Measurements from ENCODE around the gene KNSTRN.

Gene KNSTRN

DNA sequence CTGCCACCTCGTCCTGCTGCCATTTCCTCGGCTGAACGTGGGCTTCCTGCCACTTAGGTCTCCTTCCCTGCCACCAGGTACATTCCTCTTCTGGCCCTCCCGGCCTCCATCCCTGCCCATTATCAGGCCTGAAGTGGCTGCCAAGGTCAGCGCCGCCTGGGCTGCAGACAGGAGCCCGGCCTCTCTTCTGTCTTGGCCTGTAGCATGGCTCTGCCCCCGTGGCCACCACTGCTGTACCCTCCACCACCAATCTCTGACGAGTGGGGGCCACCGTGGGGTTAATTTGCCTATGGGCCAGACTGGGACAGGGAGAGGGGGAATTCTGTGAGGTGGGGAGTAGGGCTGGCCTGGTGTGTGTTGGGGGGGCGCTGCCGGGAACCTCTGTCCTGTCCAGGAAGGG lies 56.2 kb downstream of the KNSTRN start:
- Histone ChIP-seq H3K36me3 (ENCODE audit: insufficient read depth, low read length) (no peaks in the 10 kb centered on the region), H3K4me1 (ENCODE audit: insufficient read depth, low read length) (peaks cover 39% of the 10 kb centered on the region), H3K4me3 (ENCODE audit: low read depth in 1 of 2, low read length in 2 of 2) (no peak overlapping the region), H4K20me1 (ENCODE audit: insufficient read depth, low read length) (peaks cover 21% of the 10 kb centered on the region), H3K27ac (ENCODE audit: low read length) (no peak overlapping the region), H3K9me3 (ENCODE audit: insufficient read depth, low read length, severe bottlenecking) (no peaks in the 10 kb centered on the region), H3K9ac (ENCODE audit: low read depth, low read length) (no peak overlapping the region), H3K4me2 (ENCODE audit: insufficient read depth, low read length) (no peak overlapping the region), H3K27me3 (ENCODE audit: insufficient read depth, low read length, poor library complexity) (peaks cover 22% of the 10 kb centered on the region), H3K79me2 (ENCODE audit: insufficient read depth, low read length) (peaks cover 26% of the 10 kb centered on the region), H2AFZ (ENCODE audit: low read depth, low read length) (no peak overlapping the region)
- DNase-seq (no peak), ATAC-seq (ENCODE audit: insufficient read depth, low read depth) (no peak)
- no peak for TF ChIP-seq EZH2 (IDR thresholded peaks at IDR 0.05; ENCODE audit: borderline replicate concordance, low read depth, low read length, severe bottlenecking)
- TF ChIP-seq CTCF (IDR thresholded peaks at IDR 0.05; ENCODE audit: borderline replicate concordance, extremely low read depth, low read length, poor library complexity, severe bottlenecking): no peak

DNA sequence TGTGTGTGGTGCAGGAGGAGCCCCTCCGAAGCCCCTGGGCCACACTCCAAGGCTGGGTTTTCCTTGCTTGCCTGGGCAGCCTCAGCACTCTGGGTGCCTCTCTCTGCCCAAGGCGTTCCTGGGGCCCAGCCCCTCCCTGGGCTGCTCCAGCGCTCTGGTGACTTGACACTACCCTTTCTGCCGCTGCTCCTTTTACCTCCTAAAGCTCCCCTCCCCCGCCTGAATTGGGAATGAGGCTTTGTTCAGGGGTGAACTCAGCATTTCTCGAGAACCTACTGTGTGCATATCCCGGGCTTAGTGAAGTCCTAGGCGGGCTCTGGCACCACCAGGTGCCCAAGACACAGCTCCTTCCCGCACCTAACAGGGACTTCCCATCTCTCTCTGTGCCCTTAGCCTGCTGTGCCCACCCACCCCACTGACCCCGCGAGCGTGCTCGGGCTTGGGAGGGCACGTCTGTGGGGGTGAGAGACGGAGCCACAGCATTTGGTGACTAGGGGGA lies 57.0 kb downstream of the KNSTRN start:
- TF ChIP-seq EZH2 (IDR thresholded peaks at IDR 0.05; ENCODE audit: borderline replicate concordance, low read depth, low read length, severe bottlenecking): no peak
- TF ChIP-seq CTCF (IDR thresholded peaks at IDR 0.05; ENCODE audit: borderline replicate concordance, extremely low read depth, low read length, poor library complexity, severe bottlenecking): no peak
- peak overlapping the region; percentile 70 for H3K9ac ChIP-seq (ENCODE audit: low read depth, low read length)
- H4K20me1 ChIP-seq (ENCODE audit: insufficient read depth, low read length): peaks cover 29% of the 10 kb centered on the region
- DNase-seq (no peak), ATAC-seq (ENCODE audit: insufficient read depth, low read depth) (no peak)
- no peaks in the 10 kb centered on the region for H3K9me3 ChIP-seq (ENCODE audit: insufficient read depth, low read length, severe bottlenecking)
- peak overlapping the region; percentile 100 for H3K4me2 ChIP-seq (ENCODE audit: insufficient read depth, low read length)
- peaks cover 22% of the 10 kb centered on the region for H3K27me3 ChIP-seq (ENCODE audit: insufficient read depth, low read length, poor library complexity)
- peaks cover 34% of the 10 kb centered on the region for H3K79me2 ChIP-seq (ENCODE audit: insufficient read depth, low read length)
- peak overlapping the region; percentile 44; the same call in 1 of the 2 replicates for H3K27ac ChIP-seq (ENCODE audit: low read length)
- no peaks in the 10 kb centered on the region for H3K36me3 ChIP-seq (ENCODE audit: insufficient read depth, low read length)
- H3K4me3 ChIP-seq (ENCODE audit: low read depth in 1 of 2, low read length in 2 of 2): peak overlapping the region; percentile 54 to 83; a peak in 3 of 4 replicates
- peak overlapping the region; percentile 89 for H2AFZ ChIP-seq (ENCODE audit: low read depth, low read length)
- H3K4me1 ChIP-seq (ENCODE audit: insufficient read depth, low read length): peaks cover 43% of the 10 kb centered on the region

DNA sequence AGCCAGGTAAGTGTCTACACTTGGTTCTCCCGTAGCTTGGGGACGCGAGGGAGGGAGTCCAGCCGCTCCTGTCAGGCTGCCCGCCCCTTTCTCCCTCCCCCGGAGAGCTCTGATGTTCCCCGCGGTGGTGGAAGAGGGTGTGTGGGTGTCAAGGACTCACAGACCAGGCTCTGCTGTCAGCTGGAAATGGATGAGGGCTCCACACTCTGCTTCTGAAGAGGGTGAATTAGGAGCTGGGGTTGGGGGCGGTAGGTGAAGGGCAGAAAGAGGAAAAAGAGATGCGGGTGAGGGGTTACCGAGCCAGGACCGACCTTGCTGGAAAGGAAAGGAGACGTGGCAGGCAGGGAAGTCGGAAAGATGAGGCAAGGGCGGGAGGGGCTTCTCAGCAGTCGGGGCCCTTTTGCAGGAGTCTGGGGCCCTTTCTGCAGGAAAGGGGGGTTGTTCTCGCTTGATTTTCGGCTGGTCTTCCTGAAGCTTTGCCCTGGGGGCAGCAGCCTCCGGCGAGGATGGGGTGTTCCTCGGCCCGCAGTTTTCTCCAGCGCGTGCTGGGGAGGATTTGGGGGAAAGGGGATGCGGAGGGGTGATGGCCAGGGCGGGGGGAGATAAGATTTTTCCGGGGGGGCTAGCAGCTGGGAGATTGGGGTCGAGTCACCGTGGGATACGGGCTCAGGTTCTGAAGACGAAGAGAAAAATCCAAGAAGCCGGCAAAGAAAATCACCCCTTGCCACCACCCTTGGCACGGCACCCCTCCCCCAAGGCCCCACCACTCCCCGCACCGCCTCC lies 57.6 kb downstream of the KNSTRN start:
- Histone ChIP-seq H3K9me3 (ENCODE audit: insufficient read depth, low read length, severe bottlenecking) (no peaks in the 10 kb centered on the region), H3K4me3 (ENCODE audit: low read depth in 1 of 2, low read length in 2 of 2) (peak overlapping the region; percentile 54 to 83), H3K27me3 (ENCODE audit: insufficient read depth, low read length, poor library complexity) (peaks cover 22% of the 10 kb centered on the region), H3K4me1 (ENCODE audit: insufficient read depth, low read length) (peaks cover 43% of the 10 kb centered on the region), H3K79me2 (ENCODE audit: insufficient read depth, low read length) (peaks cover 40% of the 10 kb centered on the region), H2AFZ (ENCODE audit: low read depth, low read length) (peak overlapping the region; percentile 89), H3K36me3 (ENCODE audit: insufficient read depth, low read length) (no peaks in the 10 kb centered on the region), H3K4me2 (ENCODE audit: insufficient read depth, low read length) (peak overlapping the region; percentile 100), H3K9ac (ENCODE audit: low read depth, low read length) (peak overlapping the region; percentile 70), H4K20me1 (ENCODE audit: insufficient read depth, low read length) (peaks cover 34% of the 10 kb centered on the region), H3K27ac (ENCODE audit: low read length) (peak overlapping the region; percentile 44; the same call in 1 of the 2 replicates)
- 0 out of 3 replicates have a peak, but pooled peaks have one; percentile 9 for ATAC-seq (ENCODE audit: insufficient read depth, low read depth)
- TF ChIP-seq EZH2 (IDR thresholded peaks at IDR 0.05; ENCODE audit: borderline replicate concordance, low read depth, low read length, severe bottlenecking) (no peak), CTCF (IDR thresholded peaks at IDR 0.05; ENCODE audit: borderline replicate concordance, extremely low read depth, low read length, poor library complexity, severe bottlenecking) (peak; percentile 8)
- DNase-seq: peak; percentile 34

All from DND-41 (cell line).